ENCODE data around the gene CSTB. TPM values are rescaled to one million over a fixed set of nuclear protein-coding genes. Genes with fewer than 3 reads are reported as not detected.

Gene CSTB
- total and polyA plus RNA-seq, 8 donors, result 7.4 to 35.6 (median 14.1) TPM

DNA sequence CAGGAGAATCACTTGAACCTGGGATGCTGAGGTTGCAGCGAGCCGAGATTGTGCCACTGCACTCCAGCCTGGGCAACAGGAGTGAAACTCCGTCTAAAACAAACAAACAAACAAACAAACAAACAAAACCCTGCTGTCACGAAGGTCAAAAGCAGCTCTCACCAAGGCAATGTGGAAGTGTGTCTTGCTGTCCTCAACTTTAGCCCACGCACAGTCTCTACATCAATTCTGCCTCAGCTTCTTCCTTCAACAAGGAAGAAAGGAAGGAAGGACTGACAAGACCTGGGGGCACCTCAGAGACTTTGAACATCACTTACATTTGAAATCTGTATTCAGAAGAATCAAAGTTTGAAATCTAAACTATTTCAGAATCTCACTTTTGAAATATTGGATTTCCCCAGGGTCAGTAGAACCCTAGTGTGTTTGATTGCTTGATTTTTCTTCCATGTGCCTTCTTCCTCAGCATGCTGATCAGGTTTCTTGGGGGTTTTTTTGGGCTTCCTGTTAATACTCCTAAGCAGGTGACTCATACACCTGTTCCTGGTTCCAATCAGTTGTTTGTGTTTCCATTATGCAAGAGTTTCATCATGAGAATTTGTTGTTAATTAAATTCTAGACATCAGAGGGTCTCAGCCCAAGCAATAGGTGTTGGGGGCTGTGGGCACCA, 6.5 kb upstream of the CSTB start:
- ATAC-seq, result peak in 2 of 4 donors; percentile 63 to 67
- no peak for FAIRE-seq
- Histone ChIP-seq H3K36me3 (no peaks in the 10 kb centered on the region), H3K4me1 (no peaks in the 10 kb centered on the region), H3K27ac (peak overlapping the region in 2 of 4 donors; percentile 3 to 30), H3K9me3 (no peaks in the 10 kb centered on the region), H3K4me3 (no peak overlapping the region), H3K27me3 (no peaks in the 10 kb centered on the region)
- intact Hi-C loops (cut with DNase I), result no loop called here
- 56 to 68% methylated on average over 5 of the region's 5 CpGs for WGBS, 2 donors
- no peak for DNase-seq
- TF ChIP-seq CTCF (IDR thresholded peaks at IDR 0.05), result no peak

DNA sequence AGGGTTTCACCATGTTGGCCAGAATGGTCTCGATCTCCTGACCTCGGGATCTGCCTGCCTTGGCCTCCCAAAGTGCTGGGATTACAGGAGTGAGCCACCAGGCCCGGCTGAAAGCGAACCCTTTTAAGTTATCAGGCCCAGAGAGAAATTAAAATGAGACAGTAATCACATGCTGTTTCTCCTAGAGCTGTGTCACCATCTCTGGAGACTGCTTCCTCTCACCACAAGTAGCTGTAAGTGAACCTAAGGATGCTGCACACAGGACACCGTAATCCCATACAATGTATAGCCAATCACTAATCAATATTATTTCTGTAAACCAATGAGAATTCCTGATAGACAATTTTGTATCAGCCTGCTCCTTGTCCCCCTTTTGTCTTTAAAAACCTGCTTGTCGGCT, 5.7 kb upstream of the CSTB start:
- H3K4me3 ChIP-seq, result no peak overlapping the region
- 77 to 81% methylated on average over 6 of the region's 6 CpGs for WGBS, 2 donors
- H3K9me3 ChIP-seq, result no peaks in the 10 kb centered on the region
- FAIRE-seq (no peak), ATAC-seq (no peak), DNase-seq (no peak)
- H3K27ac ChIP-seq, result no peak overlapping the region
- no peak for TF ChIP-seq CTCF (IDR thresholded peaks at IDR 0.05)
- intact Hi-C loops (cut with DNase I), result no loop called here
- no peaks in the 10 kb centered on the region for H3K36me3 ChIP-seq
- H3K27me3 ChIP-seq, result no peaks in the 10 kb centered on the region
- H3K4me1 ChIP-seq, result no peaks in the 10 kb centered on the region

DNA sequence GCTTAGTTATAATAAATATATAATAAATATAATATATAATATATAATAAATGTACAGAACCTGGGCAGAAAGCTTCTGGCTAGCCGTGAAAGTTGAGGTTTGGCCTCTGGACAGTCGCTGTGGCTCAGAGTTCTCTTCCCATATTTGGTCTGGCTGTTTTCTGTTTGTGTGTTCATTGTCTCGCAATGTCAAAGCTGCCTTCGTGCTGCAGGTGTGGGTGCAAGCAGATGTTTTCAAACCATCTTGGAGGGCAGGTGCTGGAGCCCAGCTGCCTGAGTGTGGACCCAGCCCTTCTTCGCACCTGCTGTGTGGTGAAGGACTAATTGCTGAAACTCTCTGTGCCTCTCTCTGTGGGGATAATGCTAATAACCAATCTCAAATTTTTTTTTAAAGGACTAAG, 3.6 kb upstream of the CSTB start:
- no peak overlapping the region for H3K27ac ChIP-seq
- intact Hi-C loops (cut with DNase I), result loop anchor here in 1 of 3 donors (10.0 kb wide), 1 partner anchor 55 kb away; no protein-coding TSS in a partner anchor
- FAIRE-seq, result no peak
- H3K36me3 ChIP-seq, result no peaks in the 10 kb centered on the region
- WGBS, 2 donors, result 72 to 83% methylated on average over 5 of the region's 5 CpGs
- H3K4me3 ChIP-seq, result no peak overlapping the region
- TF ChIP-seq CTCF (IDR thresholded peaks at IDR 0.05), result no peak
- no peak for DNase-seq
- H3K4me1 ChIP-seq, result peaks cover 0 to 8% (median 0%) of the 10 kb centered on the region in 3 donors
- no peaks in the 10 kb centered on the region for H3K9me3 ChIP-seq
- no peak for ATAC-seq
- H3K27me3 ChIP-seq, result no peaks in the 10 kb centered on the region

DNA sequence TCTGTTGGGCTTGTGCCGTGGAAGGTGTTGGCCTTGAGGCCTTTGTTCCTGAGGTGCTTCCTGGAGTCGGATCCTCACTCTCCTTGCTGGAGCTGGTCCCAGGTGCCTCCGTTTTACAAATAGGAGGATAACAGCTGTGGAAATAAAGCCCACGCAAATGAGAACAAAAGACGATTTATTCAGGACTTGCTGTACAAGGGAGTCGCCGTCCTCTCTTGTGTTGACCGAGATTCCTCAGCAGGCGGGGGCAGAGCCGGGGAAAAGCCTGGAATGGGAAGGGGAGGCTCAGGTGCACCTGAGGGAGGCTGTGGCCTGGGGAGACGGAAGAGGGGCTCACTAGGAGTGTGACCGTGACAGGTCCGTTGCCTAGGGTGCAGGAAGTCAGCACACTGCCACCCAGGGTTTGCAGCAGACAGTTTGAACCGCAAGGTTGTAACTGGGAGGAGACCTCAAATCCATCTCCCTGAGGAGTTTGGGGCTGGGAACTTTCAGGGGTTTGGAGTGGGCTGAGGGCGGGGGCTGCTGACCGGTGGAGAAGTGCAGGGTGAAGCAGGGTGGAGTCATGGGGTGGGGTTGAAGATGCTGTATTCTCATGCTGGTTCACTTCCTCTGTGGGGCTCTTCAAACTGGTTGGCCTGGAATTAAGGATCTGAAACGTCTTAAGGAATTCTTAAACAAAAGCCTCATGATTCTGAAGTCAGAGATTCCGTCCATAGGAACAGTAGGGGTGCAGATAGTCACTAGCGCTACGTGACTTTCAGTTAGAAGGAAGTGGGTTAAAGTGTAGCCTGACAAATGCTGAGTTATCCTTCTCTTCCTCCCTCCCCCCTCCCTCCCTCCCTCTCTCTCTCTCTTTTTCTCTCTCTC, 2.6 kb upstream of the CSTB start:
- peak in 1 of 6 donors; percentile 45 for DNase-seq
- no peak overlapping the region for H3K27ac ChIP-seq
- peaks cover 0 to 8% (median 0%) of the 10 kb centered on the region in 3 donors for H3K4me1 ChIP-seq
- 68 to 74% methylated on average over 20 of the region's 20 CpGs for WGBS, 2 donors
- no peak overlapping the region for H3K4me3 ChIP-seq
- ATAC-seq, result no peak
- TF ChIP-seq CTCF (IDR thresholded peaks at IDR 0.05), result no peak
- FAIRE-seq, result no peak
- H3K9me3 ChIP-seq, result no peaks in the 10 kb centered on the region
- H3K36me3 ChIP-seq, result peaks cover 0 to 4% (median 0%) of the 10 kb centered on the region in 3 donors
- no peaks in the 10 kb centered on the region for H3K27me3 ChIP-seq
- intact Hi-C loops (cut with DNase I), result loop anchor here in 1 of 3 donors (10.0 kb wide), 1 partner anchor 54 kb away; no protein-coding TSS in a partner anchor
